Nephron progenitor cell (in vitro differentiated cells): ENCODE data around the gene OR11A1.

Source experiments
- DNase-seq: peaks from one replicate; pipeline ENCODE4 v3.0.0; 2021
- H3K27ac Mint-ChIP-seq: 2 replicates; pipeline ENCODE4 v1.8.0; 2021; ENCODE audit warnings: mild to moderate bottlenecking, moderate library complexity, mixed read lengths
- H3K27me3 Mint-ChIP-seq: 2 replicates; pipeline ENCODE4 v1.8.0; 2021; ENCODE audit warnings: mild to moderate bottlenecking, low read depth, mixed read lengths; ENCODE audit not compliant: poor library complexity
- H3K36me3 Mint-ChIP-seq: 2 replicates; pipeline ENCODE4 v1.8.0; 2021; ENCODE audit warnings: low read depth, mixed read lengths
- H3K4me1 Mint-ChIP-seq: 2 replicates; pipeline ENCODE4 v1.8.0; 2021; ENCODE audit warnings: mixed read lengths
- H3K4me3 Mint-ChIP-seq: 2 replicates; pipeline ENCODE4 v1.8.0; 2021; ENCODE audit warnings: mild to moderate bottlenecking, moderate library complexity, mixed read lengths
- H3K9me3 Mint-ChIP-seq: 2 replicates; pipeline ENCODE4 v1.8.0; 2021; ENCODE audit warnings: mild to moderate bottlenecking, moderate library complexity, mixed read lengths
- CTCF ChIP-seq: fragments of 200-600 bp; sonication (generic); IDR thresholded peaks from 2 replicates; pipeline ENCODE4 v1.5.0; 2021; ENCODE audit warnings: antibody characterized with exemption

The OR11A1 gene

GRCh38 chr6:29388533-29388932 lies 68.3 kb downstream of the OR11A1 start:
- DNase-seq: no peak
- Mint-ChIP-seq H3K27ac (no peak overlapping the region), H3K4me1 (no peaks in the 10 kb centered on the region), H3K9me3 (no peaks in the 10 kb centered on the region), H3K4me3 (no peak overlapping the region), H3K36me3 (no peaks in the 10 kb centered on the region), H3K27me3 (peaks cover 9% of the 10 kb centered on the region)
- no peak for TF ChIP-seq CTCF

GRCh38 chr6:29376003-29376402 lies 80.9 kb downstream of the OR11A1 start:
- Mint-ChIP-seq H3K4me3 (no peak overlapping the region), H3K4me1 (no peaks in the 10 kb centered on the region), H3K27me3 (no peaks in the 10 kb centered on the region), H3K36me3 (no peaks in the 10 kb centered on the region), H3K27ac (peak overlapping the region; percentile 37), H3K9me3 (no peaks in the 10 kb centered on the region)
- no peak for DNase-seq
- no peak for TF ChIP-seq CTCF
